ENCODE data around the gene SLC16A10.
"Not testable (repeated sequence)": the region's sequence is repeated elsewhere in the genome, so short reads cannot be mapped to it uniquely, and the experiment has no call there.

DNA sequence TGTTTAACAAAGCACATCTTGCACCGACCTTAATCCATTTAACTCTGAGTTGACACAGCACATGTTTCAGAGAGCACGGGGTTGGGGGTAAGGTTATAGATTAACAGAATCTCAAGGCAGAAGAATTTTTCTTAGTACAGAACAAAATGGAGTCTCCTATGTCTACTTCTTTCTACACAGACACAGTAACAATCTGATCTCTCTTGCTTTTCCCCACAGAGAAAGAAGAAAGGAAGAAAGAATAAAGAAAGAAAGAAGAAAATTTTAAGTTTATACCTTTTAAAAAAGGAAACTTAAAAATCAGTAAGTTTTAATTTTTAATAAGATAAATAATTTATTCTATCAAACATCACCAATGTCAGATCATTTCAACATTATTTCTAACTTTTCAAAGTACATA lies 168.5 kb downstream of the SLC16A10 start:
- TF ChIP-seq, protein P1, sequence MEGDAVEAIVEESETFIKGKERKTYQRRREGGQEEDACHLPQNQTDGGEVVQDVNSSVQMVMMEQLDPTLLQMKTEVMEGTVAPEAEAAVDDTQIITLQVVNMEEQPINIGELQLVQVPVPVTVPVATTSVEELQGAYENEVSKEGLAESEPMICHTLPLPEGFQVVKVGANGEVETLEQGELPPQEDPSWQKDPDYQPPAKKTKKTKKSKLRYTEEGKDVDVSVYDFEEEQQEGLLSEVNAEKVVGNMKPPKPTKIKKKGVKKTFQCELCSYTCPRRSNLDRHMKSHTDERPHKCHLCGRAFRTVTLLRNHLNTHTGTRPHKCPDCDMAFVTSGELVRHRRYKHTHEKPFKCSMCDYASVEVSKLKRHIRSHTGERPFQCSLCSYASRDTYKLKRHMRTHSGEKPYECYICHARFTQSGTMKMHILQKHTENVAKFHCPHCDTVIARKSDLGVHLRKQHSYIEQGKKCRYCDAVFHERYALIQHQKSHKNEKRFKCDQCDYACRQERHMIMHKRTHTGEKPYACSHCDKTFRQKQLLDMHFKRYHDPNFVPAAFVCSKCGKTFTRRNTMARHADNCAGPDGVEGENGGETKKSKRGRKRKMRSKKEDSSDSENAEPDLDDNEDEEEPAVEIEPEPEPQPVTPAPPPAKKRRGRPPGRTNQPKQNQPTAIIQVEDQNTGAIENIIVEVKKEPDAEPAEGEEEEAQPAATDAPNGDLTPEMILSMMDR (conservative IDR thresholded peaks at IDR 0.05; ENCODE audit: low read depth, low read length), result not testable (repeated sequence)
- TF ChIP-seq EZH2 (IDR thresholded peaks at IDR 0.05; ENCODE audit: low read length, unreplicated experiment); EZH2phosphoT487 (IDR thresholded peaks at IDR 0.05; ENCODE audit: borderline replicate concordance, low read length): not testable (repeated sequence)

Measured in PC-3 (cell line).